Lower lobe of right lung (tissue), 2 donors: ENCODE results near the gene TMEM51. TPM values are rescaled to one million over a fixed set of nuclear protein-coding genes. Genes with fewer than 3 reads are reported as not detected.

ENCODE experiments used
- ATAC-seq, 2 donors: fragments of 200-7000 bp; cut with Tn5 transposase; one replicate each; pipeline ENCODE4 v1.9.1; 2020 to 2022; ENCODE audit warnings: mild to moderate bottlenecking in 2 of 2, moderate library complexity in 2 of 2
- DNase-seq: peaks from one replicate; pipeline ENCODE4 v3.0.0-alpha.2; 2020
- H3K27ac ChIP-seq: fragments of 200-600 bp; one replicate; pipeline ENCODE4 v1.8.0; 2022
- H3K27me3 ChIP-seq: fragments of 200-600 bp; one replicate; pipeline ENCODE4 v1.8.0; 2022; ENCODE audit warnings: low read depth
- H3K36me3 ChIP-seq: fragments of 200-600 bp; one replicate; pipeline ENCODE4 v1.8.0; 2022; ENCODE audit warnings: mild to moderate bottlenecking
- H3K4me1 ChIP-seq: fragments of 200-600 bp; one replicate; pipeline ENCODE4 v1.8.0; 2022
- H3K4me3 ChIP-seq: fragments of 200-600 bp; one replicate; pipeline ENCODE4 v1.8.0; 2022; ENCODE audit warnings: mild to moderate bottlenecking
- H3K9me3 ChIP-seq: fragments of 200-600 bp; one replicate; pipeline ENCODE4 v1.8.0; 2022
- CTCF ChIP-seq: fragments of 200-600 bp; IDR thresholded peaks from one replicate; pipeline ENCODE4 v1.8.0; 2022; ENCODE audit warnings: antibody characterized with exemption, mild to moderate bottlenecking
- intact Hi-C: fragments of 100-400 bp; cut with DNase I; formaldehyde crosslinking; loops from one replicate; pipeline ENCODE4 v1.11.0; 2022
- total RNA-seq: library from RNA; stranded (reverse); fragmentation: NEBNext Ultra II Directional; extraction: Animal tissue kit (Norgen Biotek cat#: 25700); gene quantifications from one replicate; pipeline ENCODE4 v1.2.1, GENCODE V29; 2021
- donor health status: DM: no; HTN: yes; CAD: no; lungs with severe emphysema.

TMEM51 gene
- total RNA-seq, 1 donor from 2014 or later, result 18.4 TPM

- TF ChIP-seq CTCF, result no peak
- intact Hi-C loops, result loop anchor here (10.0 kb wide), 2 partner anchors 152 to 182 kb away; no protein-coding TSS in a partner anchor
- Histone ChIP-seq H3K4me1 (no peaks in the 10 kb centered on the region), H3K36me3 (no peaks in the 10 kb centered on the region), H3K9me3 (no peaks in the 10 kb centered on the region), H3K27ac (no peak overlapping the region), H3K27me3 (no peaks in the 10 kb centered on the region), H3K4me3 (no peak overlapping the region)
- ATAC-seq, result no peak
- no peak for DNase-seq
Observed at GRCh38 chr1:15122331-15122730, 31.2 kb upstream of the TMEM51 start.

GRCh38 chr1:15123270-15123669 is 30.3 kb upstream of the TMEM51 start:
- H3K27me3 ChIP-seq, result no peaks in the 10 kb centered on the region
- no peaks in the 10 kb centered on the region for H3K4me1 ChIP-seq
- H3K9me3 ChIP-seq, result no peaks in the 10 kb centered on the region
- no peak overlapping the region for H3K4me3 ChIP-seq
- no peak for TF ChIP-seq CTCF
- ATAC-seq, result no peak
- DNase-seq, result no peak
- intact Hi-C loops, result loop anchor here (10.0 kb wide), 2 partner anchors 152 to 182 kb away; no protein-coding TSS in a partner anchor
- no peak overlapping the region for H3K27ac ChIP-seq
- no peaks in the 10 kb centered on the region for H3K36me3 ChIP-seq

GRCh38 chr1:15123925-15124324 is 29.6 kb upstream of the TMEM51 start:
- intact Hi-C loops, result loop anchor here (10.0 kb wide), 2 partner anchors 151 to 181 kb away; no protein-coding TSS in a partner anchor
- no peak overlapping the region for H3K4me3 ChIP-seq
- no peaks in the 10 kb centered on the region for H3K27me3 ChIP-seq
- DNase-seq (no peak), ATAC-seq (no peak)
- TF ChIP-seq CTCF, result no peak
- H3K27ac ChIP-seq, result no peak overlapping the region
- H3K4me1 ChIP-seq, result no peaks in the 10 kb centered on the region
- H3K36me3 ChIP-seq, result no peaks in the 10 kb centered on the region
- H3K9me3 ChIP-seq, result no peaks in the 10 kb centered on the region

- DNase-seq, result no peak
- no peak for TF ChIP-seq CTCF
- Histone ChIP-seq H3K9me3 (no peaks in the 10 kb centered on the region), H3K36me3 (no peaks in the 10 kb centered on the region), H3K27me3 (no peaks in the 10 kb centered on the region), H3K4me1 (no peaks in the 10 kb centered on the region), H3K4me3 (no peak overlapping the region), H3K27ac (no peak overlapping the region)
- no peak for ATAC-seq
- intact Hi-C loops, result loop anchor here (10.0 kb wide), 2 partner anchors 150 to 180 kb away; no protein-coding TSS in a partner anchor
Observed at GRCh38 chr1:15124362-15125100, 29.0 kb upstream of the TMEM51 start.

- Histone ChIP-seq H3K36me3 (no peaks in the 10 kb centered on the region), H3K4me1 (no peaks in the 10 kb centered on the region), H3K4me3 (no peak overlapping the region), H3K27ac (no peak overlapping the region), H3K9me3 (no peaks in the 10 kb centered on the region), H3K27me3 (no peaks in the 10 kb centered on the region)
- ATAC-seq (no peak), DNase-seq (no peak)
- no peak for TF ChIP-seq CTCF
- intact Hi-C loops, result loop anchor here (10.0 kb wide), 2 partner anchors 150 to 180 kb away; no protein-coding TSS in a partner anchor
Observed at GRCh38 chr1:15125101-15125745, 28.3 kb upstream of the TMEM51 start.
